ENCODE data around the gene TMC1.

- TF ChIP-seq GATA2 (IDR thresholded peaks at IDR 0.05; ENCODE audit: low read depth, low read length) (no peak), GATA3 (IDR thresholded peaks at IDR 0.05; ENCODE audit: low read depth, low read length) (no peak)
These were observed 13.5 kb downstream of the TMC1 start for GRCh38 chr9:72534931-72535330.

All from SH-SY5Y (cell line).